ENCODE results near the gene SYT10. TPM values are rescaled to one million over a fixed set of nuclear protein-coding genes. Genes with fewer than 3 reads are reported as not detected.
A peak's percentile ranks its signal among the peaks of the same experiment; 100 is the strongest.

SYT10 gene
- total RNA-seq, result 1 to 10 TPM in 1 of 8 experiments, under 1 TPM in 5, not detected in 2; 0.07 to 2.4 (median 0.35) TPM

GRCh38 chr12:33439587-33440011, at the start of gene SYT10:
Gene SYT10, minus strand, starts transcription at chr12:33439819. Its CDS starts 297 bp downstream, at chr12:33439522.
- ATAC-seq (replicated peaks in 6 of 8), result peak in 7 of 8 experiments; percentile 50 to 90 (median 82)
- no peak within 1 kb of the TSS for H3K27ac ChIP-seq
- H3K4me1 ChIP-seq (replicated peaks in 1 of 2), result peaks cover 0 to 7% of the 10 kb centered on the region in 2 donors
- in situ Hi-C loops (cut with MboI; ENCODE audit: low pct_unique_long_range_greater_than_20kb in 2 of 9, low sequenced_read_pairs in 9 of 9, unreplicated experiment in 9 of 9), result no loop called here
- peak within 1 kb of the TSS; percentile 40 to 49 (median 48) for H3K4me3 ChIP-seq
- WGBS, 10 experiments, result 0 to 3% (median 0%) methylated on average over 1 to 12 of the region's 49 CpGs; no CpG with 5 or more reads in 5 of the 10 experiments

- WGBS, 10 experiments, result 0 to 50% (median 0%) methylated on average over 1 of the region's 1 CpG; no CpG with 5 or more reads in 6 of the 10 experiments
- no peak overlapping the region for H3K27ac ChIP-seq
- in situ Hi-C loops (cut with MboI; ENCODE audit: low pct_unique_long_range_greater_than_20kb in 2 of 9, low sequenced_read_pairs in 9 of 9, unreplicated experiment in 9 of 9), result no loop called here
- no peak for ATAC-seq (replicated peaks in 6 of 8)
- no peak overlapping the region for H3K4me3 ChIP-seq
- no peaks in the 10 kb centered on the region for H3K4me1 ChIP-seq (replicated peaks in 1 of 2)
These were observed 48.4 kb upstream of the SYT10 start for GRCh38 chr12:33488036-33488435.

- in situ Hi-C loops (cut with MboI; ENCODE audit: low pct_unique_long_range_greater_than_20kb in 2 of 9, low sequenced_read_pairs in 9 of 9, unreplicated experiment in 9 of 9), result no loop called here
- Histone ChIP-seq H3K4me1 (replicated peaks in 1 of 2) (no peaks in the 10 kb centered on the region), H3K4me3 (no peak overlapping the region), H3K27ac (no peak overlapping the region)
- 0 to 100% (median 75%) methylated on average over 1 to 2 of the region's 2 CpGs; no CpG with 5 or more reads in 1 of the 10 experiments for WGBS, 10 experiments
- ATAC-seq (replicated peaks in 6 of 8), result no peak
These were observed 46.4 kb upstream of the SYT10 start for GRCh38 chr12:33486058-33486457.

- in situ Hi-C loops (cut with MboI; ENCODE audit: low pct_unique_long_range_greater_than_20kb in 2 of 9, low sequenced_read_pairs in 9 of 9, unreplicated experiment in 9 of 9), result no loop called here
- WGBS, 10 experiments, result 0 to 100% (median 29%) methylated on average over 1 of the region's 1 CpG; no CpG with 5 or more reads in 2 of the 10 experiments
- Histone ChIP-seq H3K4me1 (replicated peaks in 1 of 2) (no peaks in the 10 kb centered on the region), H3K27ac (no peak overlapping the region), H3K4me3 (no peak overlapping the region)
- no peak for ATAC-seq (replicated peaks in 6 of 8)
These were observed 44.5 kb upstream of the SYT10 start for GRCh38 chr12:33484161-33484560.

- in situ Hi-C loops (cut with MboI; ENCODE audit: low pct_unique_long_range_greater_than_20kb in 2 of 9, low sequenced_read_pairs in 9 of 9, unreplicated experiment in 9 of 9), result no loop called here
- H3K4me3 ChIP-seq, result no peak overlapping the region
- 0 to 89% (median 36%) methylated on average over 1 of the region's 1 CpG; no CpG with 5 or more reads in 2 of the 10 experiments for WGBS, 10 experiments
- no peaks in the 10 kb centered on the region for H3K4me1 ChIP-seq (replicated peaks in 1 of 2)
- H3K27ac ChIP-seq, result no peak overlapping the region
- no peak for ATAC-seq (replicated peaks in 6 of 8)
These were observed 40.7 kb upstream of the SYT10 start for GRCh38 chr12:33480366-33480765.

- in situ Hi-C loops (cut with MboI; ENCODE audit: low pct_unique_long_range_greater_than_20kb in 2 of 9, low sequenced_read_pairs in 9 of 9, unreplicated experiment in 9 of 9), result no loop called here
- no peak overlapping the region for H3K27ac ChIP-seq
- 0 to 100% (median 50%) methylated on average over 1 of the region's 1 CpG; no CpG with 5 or more reads in 1 of the 10 experiments for WGBS, 10 experiments
- no peak overlapping the region for H3K4me3 ChIP-seq
- H3K4me1 ChIP-seq (replicated peaks in 1 of 2), result no peaks in the 10 kb centered on the region
- no peak for ATAC-seq (replicated peaks in 6 of 8)
These were observed 36.4 kb upstream of the SYT10 start for GRCh38 chr12:33476058-33476457.

- WGBS, 10 experiments, result 0 to 100% (median 62%) methylated on average over 1 of the region's 1 CpG; no CpG with 5 or more reads in 4 of the 10 experiments
- Histone ChIP-seq H3K27ac (no peak overlapping the region), H3K4me3 (no peak overlapping the region), H3K4me1 (replicated peaks in 1 of 2) (no peaks in the 10 kb centered on the region)
- in situ Hi-C loops (cut with MboI; ENCODE audit: low pct_unique_long_range_greater_than_20kb in 2 of 9, low sequenced_read_pairs in 9 of 9, unreplicated experiment in 9 of 9), result no loop called here
- no peak for ATAC-seq (replicated peaks in 6 of 8)
These were observed 32.7 kb upstream of the SYT10 start for GRCh38 chr12:33472299-33472698.

GRCh38 chr12:33455096-33455495, 15.5 kb upstream of the SYT10 start:
- 20 to 100% (median 95%) methylated on average over 1 of the region's 1 CpG; no CpG with 5 or more reads in 3 of the 10 experiments for WGBS, 10 experiments
- ATAC-seq (replicated peaks in 6 of 8), result no peak
- Histone ChIP-seq H3K27ac (no peak overlapping the region), H3K4me3 (no peak overlapping the region), H3K4me1 (replicated peaks in 1 of 2) (no peaks in the 10 kb centered on the region)
- in situ Hi-C loops (cut with MboI; ENCODE audit: low pct_unique_long_range_greater_than_20kb in 2 of 9, low sequenced_read_pairs in 9 of 9, unreplicated experiment in 9 of 9), result no loop called here

- no peak overlapping the region for H3K27ac ChIP-seq
- in situ Hi-C loops (cut with MboI; ENCODE audit: low pct_unique_long_range_greater_than_20kb in 2 of 9, low sequenced_read_pairs in 9 of 9, unreplicated experiment in 9 of 9), result no loop called here
- no peak for ATAC-seq (replicated peaks in 6 of 8)
- 0 to 100% (median 81%) methylated on average over 2 to 3 of the region's 3 CpGs; no CpG with 5 or more reads in 1 of the 10 experiments for WGBS, 10 experiments
- no peak overlapping the region for H3K4me3 ChIP-seq
- H3K4me1 ChIP-seq (replicated peaks in 1 of 2), result no peaks in the 10 kb centered on the region
These were observed 10.9 kb upstream of the SYT10 start for GRCh38 chr12:33450480-33450879.

GRCh38 chr12:33440477-33440876, 858 bp upstream of the SYT10 start:
- WGBS, 10 experiments, result 59 to 100% (median 88%) methylated on average over 1 to 7 of the region's 9 CpGs
- in situ Hi-C loops (cut with MboI; ENCODE audit: low pct_unique_long_range_greater_than_20kb in 2 of 9, low sequenced_read_pairs in 9 of 9, unreplicated experiment in 9 of 9), result no loop called here
- Histone ChIP-seq H3K4me1 (replicated peaks in 1 of 2) (peaks cover 0 to 7% of the 10 kb centered on the region in 2 donors), H3K4me3 (no peak overlapping the region), H3K27ac (no peak overlapping the region)
- ATAC-seq (replicated peaks in 6 of 8), result no peak

- 0 to 20% (median 0%) methylated on average over 1 to 18 of the region's 68 CpGs; no CpG with 5 or more reads in 4 of the 10 experiments for WGBS, 10 experiments
- peaks cover 0 to 7% of the 10 kb centered on the region in 2 donors for H3K4me1 ChIP-seq (replicated peaks in 1 of 2)
- in situ Hi-C loops (cut with MboI; ENCODE audit: low pct_unique_long_range_greater_than_20kb in 2 of 9, low sequenced_read_pairs in 9 of 9, unreplicated experiment in 9 of 9), result no loop called here
- ATAC-seq (replicated peaks in 6 of 8), result peak in 7 of 8 experiments; percentile 47 to 63 (median 54)
- H3K4me3 ChIP-seq, result peak overlapping the region; percentile 40 to 49 (median 48)
- H3K27ac ChIP-seq, result no peak overlapping the region
These were observed 600 bp downstream of the SYT10 start for GRCh38 chr12:33438851-33439586.

- Histone ChIP-seq H3K27ac (no peak overlapping the region), H3K4me1 (replicated peaks in 1 of 2) (peaks cover 0 to 7% of the 10 kb centered on the region in 2 donors), H3K4me3 (peak overlapping the region; percentile 40 to 49 (median 48))
- in situ Hi-C loops (cut with MboI; ENCODE audit: low pct_unique_long_range_greater_than_20kb in 2 of 9, low sequenced_read_pairs in 9 of 9, unreplicated experiment in 9 of 9), result no loop called here
- ATAC-seq (replicated peaks in 6 of 8), result no peak
- WGBS, 10 experiments, result 0 to 46% (median 13%) methylated on average over 1 to 20 of the region's 28 CpGs
These were observed 1.4 kb downstream of the SYT10 start for GRCh38 chr12:33438025-33438772.

GRCh38 chr12:33437598-33437997, 2.0 kb downstream of the SYT10 start:
- WGBS, 10 experiments, result 0 to 50% (median 22%) methylated on average over 1 to 7 of the region's 7 CpGs; no CpG with 5 or more reads in 2 of the 10 experiments
- in situ Hi-C loops (cut with MboI; ENCODE audit: low pct_unique_long_range_greater_than_20kb in 2 of 9, low sequenced_read_pairs in 9 of 9, unreplicated experiment in 9 of 9), result no loop called here
- ATAC-seq (replicated peaks in 6 of 8), result no peak
- H3K4me1 ChIP-seq (replicated peaks in 1 of 2), result peaks cover 0 to 7% of the 10 kb centered on the region in 2 donors
- no peak overlapping the region for H3K27ac ChIP-seq
- H3K4me3 ChIP-seq, result peak overlapping the region in 4 of 5 donors; percentile 4 to 49 (median 44)

Measured in motor neuron (in vitro differentiated cells).